ENCODE data around the gene TP73. TPM values are rescaled to one million over a fixed set of nuclear protein-coding genes. Genes with fewer than 3 reads are reported as not detected.

TP73 gene
- total RNA-seq, 6 experiments from 2014 or later: 0.05 to 2.3 (median 0.32) TPM

DNA sequence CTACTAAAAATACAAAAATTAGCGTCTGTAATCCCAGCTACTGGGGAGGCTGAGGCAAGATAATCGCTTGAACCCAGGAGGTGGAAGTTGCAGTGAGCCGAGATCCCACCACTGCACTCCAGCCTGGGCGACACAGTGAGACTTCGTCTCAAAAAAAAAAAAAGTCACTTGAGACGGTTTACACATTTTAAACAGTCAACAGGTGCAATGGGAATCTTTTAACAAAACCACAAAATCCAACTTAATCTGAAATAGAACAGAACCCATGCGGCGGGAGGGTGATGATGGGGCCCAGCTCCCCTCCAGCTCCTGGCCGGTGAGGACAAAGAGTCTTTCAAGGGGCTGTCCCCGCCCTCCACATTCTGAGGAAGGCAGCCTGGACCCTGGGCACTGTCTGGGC, 48.3 kb downstream of the TP73 start:
- Histone ChIP-seq H3K9me3 (no peaks in the 10 kb centered on the region), H3K4me3 (no peak overlapping the region), H3K27ac (no peak overlapping the region), H3K36me3 (no peaks in the 10 kb centered on the region), H3K27me3 (no peaks in the 10 kb centered on the region), H3K4me1 (no peaks in the 10 kb centered on the region)
- intact Hi-C loops (cut with DNase I): no loop called here
- no peak for TF ChIP-seq POLR2A (IDR thresholded peaks at IDR 0.05)
- TF ChIP-seq, protein P1, sequence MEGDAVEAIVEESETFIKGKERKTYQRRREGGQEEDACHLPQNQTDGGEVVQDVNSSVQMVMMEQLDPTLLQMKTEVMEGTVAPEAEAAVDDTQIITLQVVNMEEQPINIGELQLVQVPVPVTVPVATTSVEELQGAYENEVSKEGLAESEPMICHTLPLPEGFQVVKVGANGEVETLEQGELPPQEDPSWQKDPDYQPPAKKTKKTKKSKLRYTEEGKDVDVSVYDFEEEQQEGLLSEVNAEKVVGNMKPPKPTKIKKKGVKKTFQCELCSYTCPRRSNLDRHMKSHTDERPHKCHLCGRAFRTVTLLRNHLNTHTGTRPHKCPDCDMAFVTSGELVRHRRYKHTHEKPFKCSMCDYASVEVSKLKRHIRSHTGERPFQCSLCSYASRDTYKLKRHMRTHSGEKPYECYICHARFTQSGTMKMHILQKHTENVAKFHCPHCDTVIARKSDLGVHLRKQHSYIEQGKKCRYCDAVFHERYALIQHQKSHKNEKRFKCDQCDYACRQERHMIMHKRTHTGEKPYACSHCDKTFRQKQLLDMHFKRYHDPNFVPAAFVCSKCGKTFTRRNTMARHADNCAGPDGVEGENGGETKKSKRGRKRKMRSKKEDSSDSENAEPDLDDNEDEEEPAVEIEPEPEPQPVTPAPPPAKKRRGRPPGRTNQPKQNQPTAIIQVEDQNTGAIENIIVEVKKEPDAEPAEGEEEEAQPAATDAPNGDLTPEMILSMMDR (IDR thresholded peaks at IDR 0.05): no peak
- no peak for DNase-seq
- no peak for ATAC-seq
- WGBS (ENCODE audit: insufficient coverage, low coverage, low lambda C conversion rate, missing lambda C conversion rate): 90% methylated on average over 7 of the region's 10 CpGs

DNA sequence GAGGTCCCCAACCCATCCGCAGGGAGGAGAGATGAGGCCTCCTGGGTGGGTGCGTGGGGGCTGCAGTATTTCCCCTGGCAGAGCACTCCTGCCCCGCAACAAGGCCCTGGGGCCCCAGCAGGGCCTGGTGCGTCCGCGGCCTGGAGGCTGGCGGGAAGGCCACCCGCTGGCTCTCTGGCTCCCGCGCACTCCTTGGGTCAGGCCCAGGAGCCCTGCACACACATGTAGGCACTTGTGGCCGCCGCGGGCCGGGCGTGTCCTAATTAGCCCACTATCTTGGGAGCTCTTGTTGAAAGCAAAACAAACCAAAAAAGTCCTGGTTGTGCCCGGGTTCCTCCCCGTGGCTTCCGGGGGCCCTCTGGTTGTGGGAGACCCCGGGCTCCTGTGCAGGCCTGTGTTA, 50.2 kb downstream of the TP73 start:
- Histone ChIP-seq H3K27me3 (no peaks in the 10 kb centered on the region), H3K27ac (no peak overlapping the region), H3K36me3 (no peaks in the 10 kb centered on the region), H3K9me3 (no peaks in the 10 kb centered on the region), H3K4me3 (no peak overlapping the region), H3K4me1 (no peaks in the 10 kb centered on the region)
- intact Hi-C loops (cut with DNase I): no loop called here
- WGBS (ENCODE audit: insufficient coverage, low coverage, low lambda C conversion rate, missing lambda C conversion rate): 60% methylated on average over 2 of the region's 19 CpGs
- TF ChIP-seq, protein P1 (IDR thresholded peaks at IDR 0.05): no peak
- no peak for TF ChIP-seq POLR2A (IDR thresholded peaks at IDR 0.05)
- DNase-seq (no peak), ATAC-seq (no peak)

DNA sequence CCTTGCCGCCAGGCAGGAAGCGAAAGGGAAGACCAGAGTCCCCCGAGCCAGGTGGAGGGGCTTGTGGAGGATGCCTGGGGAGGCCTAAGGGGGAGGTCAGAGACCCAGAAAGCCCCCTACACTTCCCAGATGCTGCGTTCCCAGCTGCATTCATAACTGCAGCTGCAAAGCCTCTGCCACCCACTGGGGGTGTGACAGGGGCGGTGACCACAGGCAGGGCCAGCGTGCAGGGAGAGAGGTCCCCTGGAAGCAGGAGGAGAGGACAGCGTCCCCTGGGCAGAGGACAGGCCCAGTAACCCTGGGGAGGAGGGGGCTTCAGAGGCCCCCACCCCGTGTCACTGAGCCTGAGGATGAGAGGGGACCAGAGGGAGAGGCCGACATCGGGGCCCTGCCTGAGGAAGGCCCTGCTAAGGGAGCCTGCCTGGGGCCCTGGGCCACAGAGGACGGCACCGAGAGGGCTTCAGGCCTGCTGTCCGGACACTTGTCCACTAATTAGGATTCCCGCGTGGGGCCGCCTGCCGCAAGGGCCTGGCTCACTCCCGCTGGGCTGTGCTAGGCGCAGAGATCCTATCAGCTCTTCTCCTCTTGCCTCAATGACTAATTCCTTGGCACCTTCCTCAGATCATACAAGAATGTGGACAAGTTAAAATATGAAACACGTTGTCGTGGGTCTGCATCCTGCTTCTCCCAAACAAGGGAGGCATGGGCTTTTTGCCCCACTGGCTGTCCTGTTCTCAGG, 50.8 kb downstream of the TP73 start:
- TF ChIP-seq POLR2A (IDR thresholded peaks at IDR 0.05): no peak
- TF ChIP-seq, protein P1 (IDR thresholded peaks at IDR 0.05): no peak
- Histone ChIP-seq H3K4me3 (no peak overlapping the region), H3K36me3 (no peaks in the 10 kb centered on the region), H3K27ac (no peak overlapping the region), H3K4me1 (no peaks in the 10 kb centered on the region), H3K27me3 (no peaks in the 10 kb centered on the region), H3K9me3 (no peaks in the 10 kb centered on the region)
- DNase-seq: no peak
- ATAC-seq: no peak
- 57% methylated on average over 6 of the region's 21 CpGs for WGBS (ENCODE audit: insufficient coverage, low coverage, low lambda C conversion rate, missing lambda C conversion rate)
- intact Hi-C loops (cut with DNase I): no loop called here

DNA sequence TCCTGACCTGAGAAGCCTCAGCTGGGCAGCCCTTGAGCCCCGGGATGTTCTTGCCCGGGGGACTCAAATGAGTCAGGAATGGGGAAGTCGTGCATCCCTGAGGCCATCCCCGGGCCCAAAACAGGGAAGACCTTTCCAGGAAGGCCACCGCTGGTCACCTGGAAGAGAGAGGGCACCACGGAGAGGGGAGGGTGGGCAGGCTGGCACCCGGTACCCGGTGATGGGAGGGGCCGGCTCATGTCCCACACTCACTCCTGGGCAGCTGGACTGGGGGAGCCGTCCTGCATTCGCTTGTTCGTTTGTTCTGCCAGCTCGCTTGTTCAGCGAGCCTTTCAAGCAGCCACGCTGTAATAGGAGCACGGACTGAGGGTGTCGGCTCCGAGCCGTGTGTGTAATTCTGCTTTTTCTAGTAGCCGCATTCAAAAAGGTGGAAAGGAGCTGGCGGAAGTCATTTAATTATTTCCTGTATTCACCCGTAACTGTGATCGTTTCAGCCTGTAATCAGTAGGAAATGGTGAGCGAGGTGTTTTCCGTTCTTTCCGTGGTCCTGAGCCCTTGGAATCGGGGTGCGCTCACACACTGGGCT, 51.6 kb downstream of the TP73 start:
- H3K4me1 ChIP-seq: no peaks in the 10 kb centered on the region
- 73% methylated on average over 17 of the region's 28 CpGs for WGBS (ENCODE audit: insufficient coverage, low coverage, low lambda C conversion rate, missing lambda C conversion rate)
- H3K4me3 ChIP-seq: no peak overlapping the region
- TF ChIP-seq, protein P1 (IDR thresholded peaks at IDR 0.05): no peak
- no peak for TF ChIP-seq POLR2A (IDR thresholded peaks at IDR 0.05)
- intact Hi-C loops (cut with DNase I): no loop called here
- H3K9me3 ChIP-seq: no peaks in the 10 kb centered on the region
- DNase-seq (no peak), ATAC-seq (no peak)
- no peaks in the 10 kb centered on the region for H3K27me3 ChIP-seq
- H3K27ac ChIP-seq: no peak overlapping the region
- no peaks in the 10 kb centered on the region for H3K36me3 ChIP-seq

Data from right lobe of liver (tissue), 6 donors.